Activated CD8-positive, alpha-beta T cell treated with anti-CD3 and anti-CD28 coated beads for 36 hours (primary cell): ENCODE data around the gene PLPP4. TPM values are rescaled to one million over a fixed set of nuclear protein-coding genes. Genes with fewer than 3 reads are reported as not detected.

Experiments used
- ATAC-seq: fragments of 200-7000 bp; cut with Tn5 transposase; one replicate; pipeline ENCODE4 v1.10.0; 2021; ENCODE audit warnings: mild to moderate bottlenecking, moderate library complexity
- CTCF ChIA-PET: fragments of 350-600 bp; sonication (Branson Sonifier 250); formaldehyde crosslinking; loops from one replicate; lab custom pipeline; 2021; ENCODE audit warnings: antibody characterized with exemption; lab: Charles Lee
- POLR2A ChIA-PET: fragments of 350-600 bp; sonication (Branson Sonifier 250); formaldehyde crosslinking; loops from one replicate; lab custom pipeline; 2021; ENCODE audit warnings: antibody characterized with exemption; lab: Charles Lee
- DNase-seq: peaks from one replicate; pipeline ENCODE4 v3.0.0-alpha.2; 2020
- H3K27ac Mint-ChIP-seq: one replicate; pipeline ENCODE4 v1.8.0; 2021; ENCODE audit warnings: mild to moderate bottlenecking, mixed read lengths
- H3K27me3 Mint-ChIP-seq: one replicate; pipeline ENCODE4 v1.8.0; 2021; ENCODE audit warnings: mixed read lengths
- H3K36me3 Mint-ChIP-seq: one replicate; pipeline ENCODE4 v1.8.0; 2021; ENCODE audit warnings: low read depth, mixed read lengths
- H3K4me1 Mint-ChIP-seq: one replicate; pipeline ENCODE4 v1.8.0; 2021; ENCODE audit warnings: low read depth, mixed read lengths
- H3K4me3 Mint-ChIP-seq: one replicate; pipeline ENCODE4 v1.8.0; 2021; ENCODE audit warnings: mild to moderate bottlenecking, moderate library complexity, mixed read lengths
- H3K9me3 Mint-ChIP-seq: one replicate; pipeline ENCODE4 v1.8.0; 2021; ENCODE audit warnings: mixed read lengths
- CTCF ChIP-seq: fragments of 200-600 bp; IDR thresholded peaks from one replicate; pipeline ENCODE4 v1.8.0; 2022; ENCODE audit warnings: antibody characterized with exemption, mild to moderate bottlenecking
- intact Hi-C: fragments of 100-400 bp; cut with micrococcal nuclease; formaldehyde crosslinking; loops from one replicate; pipeline ENCODE4 v1.10.0; 2022
- total RNA-seq, 2 experiments: library from RNA; stranded (reverse); gene quantifications; one replicate each; pipeline ENCODE4 v1.2.3, GENCODE V29; 2021

Gene PLPP4
- total RNA-seq, 2 experiments from 2014 or later = not detected

GRCh38 chr10:120632942-120633341, 175.9 kb downstream of the PLPP4 start:
- no peaks in the 10 kb centered on the region for H3K36me3 Mint-ChIP-seq
- no peak for ATAC-seq
- ChIA-PET POLR2A (no interaction called here), CTCF (no interaction called here)
- no peak for TF ChIP-seq CTCF
- no peaks in the 10 kb centered on the region for H3K27me3 Mint-ChIP-seq
- no peaks in the 10 kb centered on the region for H3K9me3 Mint-ChIP-seq
- H3K4me3 Mint-ChIP-seq = no peak overlapping the region
- no peak for DNase-seq
- intact Hi-C loops = no loop called here
- H3K27ac Mint-ChIP-seq = no peak overlapping the region
- H3K4me1 Mint-ChIP-seq = no peaks in the 10 kb centered on the region

GRCh38 chr10:120634659-120635058, 177.6 kb downstream of the PLPP4 start:
- H3K36me3 Mint-ChIP-seq = no peaks in the 10 kb centered on the region
- ChIA-PET POLR2A (no interaction called here), CTCF (interaction anchor here (1.2 kb wide), 1 partner anchor 38 kb away, joined by 3 read pairs; no protein-coding TSS in a partner anchor)
- no peaks in the 10 kb centered on the region for H3K9me3 Mint-ChIP-seq
- DNase-seq (no peak), ATAC-seq (no peak)
- no peaks in the 10 kb centered on the region for H3K27me3 Mint-ChIP-seq
- H3K4me3 Mint-ChIP-seq = no peak overlapping the region
- TF ChIP-seq CTCF = no peak
- H3K4me1 Mint-ChIP-seq = no peaks in the 10 kb centered on the region
- intact Hi-C loops = no loop called here
- no peak overlapping the region for H3K27ac Mint-ChIP-seq
